Ammon's horn (tissue), 1 donor: ENCODE measurements around the gene ACTN2.

Source experiments
- DNase-seq: peaks from one replicate; pipeline ENCODE4 v3.0.0-alpha.2; 2016; ENCODE audit warnings: low spot score

ACTN2 gene

GRCh38 chr1:236691348-236691747, 5.0 kb downstream of the ACTN2 start:
- DNase-seq, result no peak

GRCh38 chr1:236692128-236692527, 5.8 kb downstream of the ACTN2 start:
- DNase-seq, result no peak

GRCh38 chr1:236692742-236693141, 6.4 kb downstream of the ACTN2 start:
- peak; percentile 77 for DNase-seq

GRCh38 chr1:236699366-236699765, 13.1 kb downstream of the ACTN2 start:
- DNase-seq, result no peak

- DNase-seq, result no peak
These were observed 14.6 kb downstream of the ACTN2 start for GRCh38 chr1:236700903-236701302.

- no peak for DNase-seq
These were observed 15.5 kb downstream of the ACTN2 start for GRCh38 chr1:236701782-236702181.

- DNase-seq, result peak; percentile 60
These were observed 16.6 kb downstream of the ACTN2 start for GRCh38 chr1:236702791-236703394.

GRCh38 chr1:236705771-236706170, 19.5 kb downstream of the ACTN2 start:
- DNase-seq, result no peak

GRCh38 chr1:236706183-236706582, 19.9 kb downstream of the ACTN2 start:
- DNase-seq, result no peak

GRCh38 chr1:236710328-236710892, 24.1 kb downstream of the ACTN2 start:
- no peak for DNase-seq

- peak; percentile 80 for DNase-seq
These were observed 29.9 kb downstream of the ACTN2 start for GRCh38 chr1:236716160-236716559.

GRCh38 chr1:236717811-236718210, 31.5 kb downstream of the ACTN2 start:
- DNase-seq, result no peak

GRCh38 chr1:236718328-236718727, 32.0 kb downstream of the ACTN2 start:
- no peak for DNase-seq

- no peak for DNase-seq
These were observed 33.9 kb downstream of the ACTN2 start for GRCh38 chr1:236720206-236720605.

GRCh38 chr1:236720611-236721010, 34.3 kb downstream of the ACTN2 start:
- DNase-seq, result no peak

GRCh38 chr1:236724049-236724448, 37.8 kb downstream of the ACTN2 start:
- no peak for DNase-seq

- no peak for DNase-seq
These were observed 38.2 kb downstream of the ACTN2 start for GRCh38 chr1:236724506-236724905.

- DNase-seq, result no peak
These were observed 39.4 kb downstream of the ACTN2 start for GRCh38 chr1:236725668-236726067.

- DNase-seq, result no peak
These were observed 41.2 kb downstream of the ACTN2 start for GRCh38 chr1:236727521-236727920.

- DNase-seq, result no peak
These were observed 42.5 kb downstream of the ACTN2 start for GRCh38 chr1:236728752-236729151.

- DNase-seq, result no peak
These were observed 47.4 kb downstream of the ACTN2 start for GRCh38 chr1:236733653-236734052.

- no peak for DNase-seq
These were observed 48.0 kb downstream of the ACTN2 start for GRCh38 chr1:236734141-236734765.

- no peak for DNase-seq
These were observed 50.5 kb downstream of the ACTN2 start for GRCh38 chr1:236736761-236737160.

GRCh38 chr1:236741753-236742152, 55.5 kb downstream of the ACTN2 start:
- no peak for DNase-seq
